NCI-H2081 treated with DMSO at 0.1 percent for 48 hours (cell line): Measurements from ENCODE around the gene NLN.

Source experiments
- DNase-seq: peaks from one replicate; lab custom pipeline; 2025; lab: John Stamatoyannopoulos, UW

The NLN gene

DNA sequence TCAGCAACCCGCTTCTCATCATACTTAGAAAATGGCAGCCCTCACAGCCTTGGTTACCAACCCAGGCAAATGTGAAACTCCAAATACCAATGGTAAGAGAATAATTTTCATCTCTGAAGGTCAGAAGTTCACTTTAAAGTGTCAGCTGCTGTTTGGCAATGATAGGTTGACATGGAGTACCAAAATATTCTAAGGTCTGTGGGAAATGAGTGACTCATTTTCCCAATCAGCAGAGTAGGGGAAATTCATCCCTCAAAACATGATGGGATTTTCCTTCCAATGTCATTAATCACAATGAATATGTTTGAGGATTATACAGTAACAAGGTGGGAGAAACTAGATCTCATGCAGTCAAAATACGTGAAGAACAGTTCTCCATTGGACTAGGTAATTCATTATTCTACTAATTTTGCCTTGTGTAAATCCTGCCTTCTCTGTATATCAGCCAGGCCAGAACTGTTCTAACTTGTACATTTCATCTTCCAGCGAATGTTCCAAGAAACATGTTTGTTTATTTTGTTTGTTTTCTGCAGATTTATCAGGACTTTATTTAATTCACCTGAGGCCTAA is 151.3 kb downstream of the NLN start:
- DNase-seq = no peak

DNA sequence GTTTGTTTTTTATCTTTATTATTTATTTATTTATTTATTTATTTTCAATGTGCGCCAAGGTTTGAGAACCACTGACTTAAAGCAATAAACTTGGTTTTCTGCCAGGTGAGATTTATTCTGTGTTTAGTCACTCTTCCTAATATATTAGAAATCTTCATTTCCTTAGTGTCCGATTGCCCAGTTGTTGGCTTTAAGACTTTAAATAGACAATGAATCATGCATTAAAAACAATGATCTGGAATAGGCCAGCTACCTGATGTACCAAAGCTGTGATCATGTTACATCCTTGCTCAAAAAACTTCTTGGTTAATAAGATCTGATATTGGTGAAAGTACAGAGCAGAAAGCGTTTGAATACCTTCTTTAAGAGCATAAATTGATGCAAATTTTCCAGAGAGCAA is 152.2 kb downstream of the NLN start:
- no peak for DNase-seq

DNA sequence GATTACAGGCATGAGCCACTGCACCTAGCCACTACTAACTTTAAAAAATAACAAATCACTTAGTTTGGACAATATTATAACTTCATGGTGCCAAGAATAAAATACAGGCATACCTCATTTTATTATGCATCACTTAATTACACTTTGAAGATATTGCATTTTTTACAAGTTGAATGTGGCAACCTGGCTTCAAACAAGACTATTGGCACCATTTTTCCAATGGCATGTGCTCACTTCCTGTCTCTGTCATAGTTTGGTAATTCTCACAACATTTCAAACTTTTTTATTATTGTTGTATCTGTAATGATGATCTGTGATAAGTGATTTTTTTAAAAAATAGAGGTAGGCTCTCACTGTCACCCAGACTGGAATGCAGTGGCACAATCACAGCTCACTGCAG is 154.5 kb downstream of the NLN start:
- no peak for DNase-seq

DNA sequence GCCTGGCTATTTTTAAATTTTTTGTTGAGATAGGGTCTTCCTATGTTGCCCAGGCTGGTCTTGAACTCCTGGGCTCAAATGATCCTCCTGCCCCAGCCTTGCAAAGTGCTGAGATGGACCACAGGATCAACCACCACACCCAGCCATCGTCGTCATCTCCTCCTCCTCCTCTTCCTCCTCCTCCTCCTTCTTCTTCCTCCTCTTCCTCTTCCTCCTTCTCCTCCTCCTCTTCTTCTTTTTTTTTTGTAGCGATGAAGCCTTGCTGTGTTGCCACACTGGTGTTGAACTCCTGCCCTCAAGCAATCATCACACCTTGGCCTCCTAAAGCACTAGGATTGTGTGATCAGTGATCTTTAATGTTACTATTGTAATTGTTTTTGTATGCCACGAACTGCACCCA is 155.0 kb downstream of the NLN start:
- DNase-seq = no peak
